ENCODE data around the gene IFT122.

- no peak for TF ChIP-seq CTCF (IDR thresholded peaks at IDR 0.05)
- no peak for TF ChIP-seq POLR2AphosphoS5 (IDR thresholded peaks at IDR 0.05)
Measured at GRCh38 chr3:129461461-129462146, 21.6 kb downstream of the IFT122 start.
